ENCODE results near the gene CLPTM1.
A peak's percentile ranks its signal among the peaks of the same experiment; 100 is the strongest.
"Not testable (repeated sequence)": the region's sequence is repeated elsewhere in the genome, so short reads cannot be mapped to it uniquely, and the experiment has no call there.

The CLPTM1 gene

GRCh38 chr19:44908074-44908835 is 46.9 kb upstream of the CLPTM1 start:
- peaks cover 3% of the 10 kb centered on the region for H3K79me1 ChIP-seq (ENCODE audit: low read depth, low read length)
- H3K23ac ChIP-seq (ENCODE audit: low read depth, low read length, poor library complexity) = peak overlapping the region; percentile 20
- no peak overlapping the region for H3K4ac ChIP-seq (ENCODE audit: low read length)
- H2BK12ac ChIP-seq (ENCODE audit: low read length) = peak overlapping the region; percentile 22
- DNase-seq (ENCODE audit: low spot score) = no peak
- H3K9me3 ChIP-seq (replicated peaks in 1 of 2; ENCODE audit: control insufficient read depth in 2 of 2, insufficient read depth in 1 of 2, low read depth in 1 of 2, low read length in 2 of 2) = no peaks in the 10 kb centered on the region
- no peak overlapping the region for H2BK15ac ChIP-seq (ENCODE audit: low read length)
- H3K4me2 ChIP-seq (ENCODE audit: insufficient read depth, low read length, poor library complexity, severe bottlenecking) = no peak overlapping the region
- no peak overlapping the region for H2AK5ac ChIP-seq (ENCODE audit: low read depth, low read length)
- H2BK5ac ChIP-seq (ENCODE audit: low read length) = no peak overlapping the region
- H3K27ac ChIP-seq (replicated peaks; ENCODE audit: low read length) = no peak overlapping the region
- H4K8ac ChIP-seq (ENCODE audit: low read depth, low read length) = no peak overlapping the region
- peaks cover 0 to 2% (median 0%) of the 10 kb centered on the region in 3 experiments for H3K27me3 ChIP-seq (ENCODE audit: control insufficient read depth in 3 of 3, insufficient read depth in 3 of 3, low read depth in 1 of 3, low read length in 3 of 3)
- no peak overlapping the region for H3K14ac ChIP-seq (ENCODE audit: low read length)
- no peak overlapping the region for H3K9ac ChIP-seq (ENCODE audit: low read depth, low read length, poor library complexity)
- H3K4me1 ChIP-seq (ENCODE audit: control insufficient read depth in 2 of 2, insufficient read depth in 1 of 2, low read depth in 1 of 2, low read length in 2 of 2) = peaks cover 10 to 21% of the 10 kb centered on the region in 2 donors
- H3K36me3 ChIP-seq (replicated peaks in 1 of 2; ENCODE audit: control insufficient read depth in 2 of 2, insufficient read depth in 2 of 2, low read length in 2 of 2) = peaks cover 0 to 3% of the 10 kb centered on the region in 2 donors
- WGBS, 2 donors (ENCODE audit: extremely low coverage in 2 of 2, insufficient read length in 2 of 2, insufficient replicate concordance in 1 of 2) = no CpG with 5 or more reads among the region's 46 CpGs
- no peak overlapping the region for H2BK120ac ChIP-seq (ENCODE audit: low read depth, low read length)
- no peak overlapping the region for H3K4me3 ChIP-seq (ENCODE audit: low read length in 2 of 2)
- no peak overlapping the region for H2AFZ ChIP-seq (ENCODE audit: low read length)
- no peak overlapping the region for H4K91ac ChIP-seq (ENCODE audit: low read depth, low read length, poor library complexity)
- H3K18ac ChIP-seq (ENCODE audit: low read length) = no peak overlapping the region

DNA sequence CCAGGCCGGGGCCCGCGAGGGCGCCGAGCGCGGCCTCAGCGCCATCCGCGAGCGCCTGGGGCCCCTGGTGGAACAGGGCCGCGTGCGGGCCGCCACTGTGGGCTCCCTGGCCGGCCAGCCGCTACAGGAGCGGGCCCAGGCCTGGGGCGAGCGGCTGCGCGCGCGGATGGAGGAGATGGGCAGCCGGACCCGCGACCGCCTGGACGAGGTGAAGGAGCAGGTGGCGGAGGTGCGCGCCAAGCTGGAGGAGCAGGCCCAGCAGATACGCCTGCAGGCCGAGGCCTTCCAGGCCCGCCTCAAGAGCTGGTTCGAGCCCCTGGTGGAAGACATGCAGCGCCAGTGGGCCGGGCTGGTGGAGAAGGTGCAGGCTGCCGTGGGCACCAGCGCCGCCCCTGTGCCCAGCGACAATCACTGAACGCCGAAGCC is 46.3 kb upstream of the CLPTM1 start:
- Histone ChIP-seq H2BK5ac (ENCODE audit: low read length) (peak overlapping the region; percentile 66), H3K4me1 (ENCODE audit: control insufficient read depth in 2 of 2, insufficient read depth in 1 of 2, low read depth in 1 of 2, low read length in 2 of 2) (peaks cover 10 to 19% of the 10 kb centered on the region in 2 donors), H2AK5ac (ENCODE audit: low read depth, low read length) (no peak overlapping the region), H3K27me3 (ENCODE audit: control insufficient read depth in 3 of 3, insufficient read depth in 3 of 3, low read depth in 1 of 3, low read length in 3 of 3) (peaks cover 0 to 6% (median 0%) of the 10 kb centered on the region in 3 experiments), H3K4ac (ENCODE audit: low read length) (no peak overlapping the region), H3K14ac (ENCODE audit: low read length) (no peak overlapping the region), H2BK15ac (ENCODE audit: low read length) (no peak overlapping the region), H3K79me1 (ENCODE audit: low read depth, low read length) (peaks cover 3% of the 10 kb centered on the region), H3K9me3 (replicated peaks in 1 of 2; ENCODE audit: control insufficient read depth in 2 of 2, insufficient read depth in 1 of 2, low read depth in 1 of 2, low read length in 2 of 2) (no peaks in the 10 kb centered on the region), H2BK120ac (ENCODE audit: low read depth, low read length) (no peak overlapping the region), H2AFZ (ENCODE audit: low read length) (no peak overlapping the region), H3K23ac (ENCODE audit: low read depth, low read length, poor library complexity) (peak overlapping the region; percentile 34), H4K8ac (ENCODE audit: low read depth, low read length) (no peak overlapping the region), H3K9ac (ENCODE audit: low read depth, low read length, poor library complexity) (peak overlapping the region; percentile 44), H3K4me3 (ENCODE audit: low read length in 2 of 2) (no peak overlapping the region), H4K91ac (ENCODE audit: low read depth, low read length, poor library complexity) (no peak overlapping the region), H3K18ac (ENCODE audit: low read length) (no peak overlapping the region), H3K27ac (replicated peaks; ENCODE audit: low read length) (no peak overlapping the region), H3K36me3 (replicated peaks in 1 of 2; ENCODE audit: control insufficient read depth in 2 of 2, insufficient read depth in 2 of 2, low read length in 2 of 2) (peaks cover 0 to 3% of the 10 kb centered on the region in 2 donors), H2BK12ac (ENCODE audit: low read length) (no peak overlapping the region), H3K4me2 (ENCODE audit: insufficient read depth, low read length, poor library complexity, severe bottlenecking) (no peak overlapping the region)
- WGBS, 2 donors (ENCODE audit: extremely low coverage in 2 of 2, insufficient read length in 2 of 2, insufficient replicate concordance in 1 of 2) = no CpG with 5 or more reads among the region's 44 CpGs
- DNase-seq (ENCODE audit: low spot score) = no peak

DNA sequence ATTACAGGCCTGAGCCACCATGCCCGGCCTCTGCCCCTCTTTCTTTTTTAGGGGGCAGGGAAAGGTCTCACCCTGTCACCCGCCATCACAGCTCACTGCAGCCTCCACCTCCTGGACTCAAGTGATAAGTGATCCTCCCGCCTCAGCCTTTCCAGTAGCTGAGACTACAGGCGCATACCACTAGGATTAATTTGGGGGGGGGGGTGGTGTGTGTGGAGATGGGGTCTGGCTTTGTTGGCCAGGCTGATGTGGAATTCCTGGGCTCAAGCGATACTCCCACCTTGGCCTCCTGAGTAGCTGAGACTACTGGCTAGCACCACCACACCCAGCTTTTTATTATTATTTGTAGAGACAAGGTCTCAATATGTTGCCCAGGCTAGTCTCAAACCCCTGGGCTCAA is 45.4 kb upstream of the CLPTM1 start:
- Histone ChIP-seq H3K27ac (replicated peaks; ENCODE audit: low read length) (no peak overlapping the region), H3K36me3 (replicated peaks in 1 of 2; ENCODE audit: control insufficient read depth in 2 of 2, insufficient read depth in 2 of 2, low read length in 2 of 2) (peaks cover 0 to 3% of the 10 kb centered on the region in 2 donors)
- DNase-seq (ENCODE audit: low spot score) = no peak

DNA sequence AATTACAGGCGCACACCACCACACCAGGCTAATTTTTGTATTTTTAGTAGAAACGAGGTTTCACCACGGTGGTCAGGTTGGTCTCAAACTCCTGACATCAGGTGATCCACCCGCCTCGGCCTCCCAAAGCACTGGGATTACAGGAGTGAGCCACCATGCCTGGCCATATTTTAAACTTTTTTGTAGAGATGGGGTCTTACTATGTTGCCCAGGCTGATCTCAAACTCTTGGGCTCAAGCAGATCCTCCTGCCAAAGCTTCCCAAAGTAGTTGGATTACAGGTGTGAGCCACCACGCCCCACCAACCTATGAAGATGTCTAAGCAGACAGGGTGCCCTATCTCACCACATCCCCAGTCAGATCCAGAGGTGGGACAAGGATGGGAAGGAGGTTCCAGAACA is 43.3 kb upstream of the CLPTM1 start:
- H3K27ac ChIP-seq (replicated peaks; ENCODE audit: low read length); H2BK15ac ChIP-seq (ENCODE audit: low read length); H2AK5ac ChIP-seq (ENCODE audit: low read depth, low read length); DNase-seq (ENCODE audit: low spot score); H2BK5ac ChIP-seq (ENCODE audit: low read length); H3K9ac ChIP-seq (ENCODE audit: low read depth, low read length, poor library complexity); H3K4me2 ChIP-seq (ENCODE audit: insufficient read depth, low read length, poor library complexity, severe bottlenecking); H3K18ac ChIP-seq (ENCODE audit: low read length); H2AFZ ChIP-seq (ENCODE audit: low read length); H4K8ac ChIP-seq (ENCODE audit: low read depth, low read length); H3K4me1 ChIP-seq (ENCODE audit: control insufficient read depth in 2 of 2, insufficient read depth in 1 of 2, low read depth in 1 of 2, low read length in 2 of 2); H3K79me1 ChIP-seq (ENCODE audit: low read depth, low read length); H3K4me3 ChIP-seq (ENCODE audit: low read length in 2 of 2); H3K4ac ChIP-seq (ENCODE audit: low read length); H2BK12ac ChIP-seq (ENCODE audit: low read length); H2BK120ac ChIP-seq (ENCODE audit: low read depth, low read length); H3K9me3 ChIP-seq (replicated peaks in 1 of 2; ENCODE audit: control insufficient read depth in 2 of 2, insufficient read depth in 1 of 2, low read depth in 1 of 2, low read length in 2 of 2); H3K23ac ChIP-seq (ENCODE audit: low read depth, low read length, poor library complexity); H3K36me3 ChIP-seq (replicated peaks in 1 of 2; ENCODE audit: control insufficient read depth in 2 of 2, insufficient read depth in 2 of 2, low read length in 2 of 2); H3K14ac ChIP-seq (ENCODE audit: low read length); H4K91ac ChIP-seq (ENCODE audit: low read depth, low read length, poor library complexity): not testable (repeated sequence)
- WGBS, 2 donors (ENCODE audit: extremely low coverage in 2 of 2, insufficient read length in 2 of 2, insufficient replicate concordance in 1 of 2) = no CpG with 5 or more reads among the region's 6 CpGs
- peaks cover 0 to 11% (median 0%) of the 10 kb centered on the region in 3 experiments for H3K27me3 ChIP-seq (ENCODE audit: control insufficient read depth in 3 of 3, insufficient read depth in 3 of 3, low read depth in 1 of 3, low read length in 3 of 3)

More for the DNA sequence above, 45.4 kb upstream of the CLPTM1 start:
- no peak overlapping the region for H3K4me3 ChIP-seq (ENCODE audit: low read length in 2 of 2)
- WGBS, 2 donors (ENCODE audit: extremely low coverage in 2 of 2, insufficient read length in 2 of 2, insufficient replicate concordance in 1 of 2) = no CpG with 5 or more reads among the region's 5 CpGs
- no peak overlapping the region for H3K23ac ChIP-seq (ENCODE audit: low read depth, low read length, poor library complexity)
- H2BK5ac ChIP-seq (ENCODE audit: low read length) = no peak overlapping the region
- no peak overlapping the region for H4K8ac ChIP-seq (ENCODE audit: low read depth, low read length)
- no peak overlapping the region for H3K9ac ChIP-seq (ENCODE audit: low read depth, low read length, poor library complexity)
- H3K27me3 ChIP-seq (ENCODE audit: control insufficient read depth in 3 of 3, insufficient read depth in 3 of 3, low read depth in 1 of 3, low read length in 3 of 3) = peaks cover 0 to 11% (median 0%) of the 10 kb centered on the region in 3 experiments
- no peak overlapping the region for H2AK5ac ChIP-seq (ENCODE audit: low read depth, low read length)
- H3K9me3 ChIP-seq (replicated peaks in 1 of 2; ENCODE audit: control insufficient read depth in 2 of 2, insufficient read depth in 1 of 2, low read depth in 1 of 2, low read length in 2 of 2) = no peaks in the 10 kb centered on the region
- H3K79me1 ChIP-seq (ENCODE audit: low read depth, low read length) = peaks cover 3% of the 10 kb centered on the region
- H3K4me1 ChIP-seq (ENCODE audit: control insufficient read depth in 2 of 2, insufficient read depth in 1 of 2, low read depth in 1 of 2, low read length in 2 of 2) = peaks cover 15 to 17% of the 10 kb centered on the region in 2 donors
- no peak overlapping the region for H3K14ac ChIP-seq (ENCODE audit: low read length)
- no peak overlapping the region for H2BK15ac ChIP-seq (ENCODE audit: low read length)
- no peak overlapping the region for H4K91ac ChIP-seq (ENCODE audit: low read depth, low read length, poor library complexity)
- H3K18ac ChIP-seq (ENCODE audit: low read length) = no peak overlapping the region
- H2AFZ ChIP-seq (ENCODE audit: low read length) = no peak overlapping the region
- no peak overlapping the region for H3K4me2 ChIP-seq (ENCODE audit: insufficient read depth, low read length, poor library complexity, severe bottlenecking)
- no peak overlapping the region for H2BK12ac ChIP-seq (ENCODE audit: low read length)
- H2BK120ac ChIP-seq (ENCODE audit: low read depth, low read length) = no peak overlapping the region
- H3K4ac ChIP-seq (ENCODE audit: low read length) = no peak overlapping the region

Data from neuronal stem cell (in vitro differentiated cells).